GM12864 (cell line): ENCODE measurements around the gene PHF11.
"Not testable (repeated sequence)": the region's sequence is repeated elsewhere in the genome, so short reads cannot be mapped to it uniquely, and the experiment has no call there.

Source experiments
- DNase-seq: peaks from one replicate; pipeline ENCODE4 v3.0.0-alpha.2; 2011; ENCODE audit warnings: low read depth
- H3K4me3 ChIP-seq: 2 replicates; pipeline ENCODE4 v1.5.1; 2011; ENCODE audit warnings: mild to moderate bottlenecking, low read depth, low read length, control low read depth
- CTCF ChIP-seq: IDR thresholded peaks from 2 replicates; pipeline ENCODE4 v1.5.1; 2011; ENCODE audit warnings: low read depth, mild to moderate bottlenecking, moderate library complexity, low read length, control low read depth, inconsistent platforms; ENCODE audit errors: missing control alignments

The PHF11 gene

GRCh38 chr13:49559006-49559405 is 63.3 kb downstream of the PHF11 start:
- TF ChIP-seq CTCF, result no peak
- DNase-seq, result no peak
- no peak overlapping the region for H3K4me3 ChIP-seq

DNA sequence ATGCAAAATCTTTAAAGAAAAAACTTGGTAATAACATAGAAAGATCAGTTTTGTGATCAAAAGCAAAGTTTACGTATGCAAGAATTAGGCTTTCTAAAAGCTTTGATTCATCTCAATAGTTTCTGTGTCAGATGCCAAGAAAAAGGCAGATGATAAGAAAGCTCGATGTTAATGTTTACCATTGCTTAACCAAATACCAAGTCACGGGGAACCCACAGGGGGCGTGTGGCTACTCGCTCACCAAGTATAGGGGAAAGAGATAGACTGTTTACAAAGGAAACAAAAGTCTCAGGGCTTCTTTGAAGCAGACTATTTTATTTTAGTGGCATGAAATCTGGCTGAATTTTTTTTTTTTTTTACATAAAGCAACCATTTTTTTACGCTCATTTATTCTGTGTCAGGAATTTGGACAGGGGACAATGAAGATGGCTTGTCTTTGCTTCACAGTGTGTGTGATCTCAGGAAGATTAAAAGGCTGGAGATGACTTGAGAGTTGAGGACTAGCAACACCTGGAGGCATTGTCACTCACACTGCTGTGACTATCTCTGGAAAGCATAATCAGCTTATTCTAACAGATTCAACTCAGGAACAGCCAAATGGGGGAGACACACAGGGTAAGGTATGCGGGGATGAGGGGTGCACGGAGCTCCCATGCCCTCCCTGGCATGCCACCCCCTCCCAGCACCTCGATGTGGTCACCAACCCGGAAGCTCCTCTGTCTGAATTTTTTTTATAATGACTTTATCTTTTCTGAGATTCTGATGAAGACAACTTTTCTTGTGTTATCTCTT is 64.7 kb downstream of the PHF11 start:
- H3K4me3 ChIP-seq, result no peak overlapping the region
- TF ChIP-seq CTCF, result peak; percentile 7
- DNase-seq, result no peak

DNA sequence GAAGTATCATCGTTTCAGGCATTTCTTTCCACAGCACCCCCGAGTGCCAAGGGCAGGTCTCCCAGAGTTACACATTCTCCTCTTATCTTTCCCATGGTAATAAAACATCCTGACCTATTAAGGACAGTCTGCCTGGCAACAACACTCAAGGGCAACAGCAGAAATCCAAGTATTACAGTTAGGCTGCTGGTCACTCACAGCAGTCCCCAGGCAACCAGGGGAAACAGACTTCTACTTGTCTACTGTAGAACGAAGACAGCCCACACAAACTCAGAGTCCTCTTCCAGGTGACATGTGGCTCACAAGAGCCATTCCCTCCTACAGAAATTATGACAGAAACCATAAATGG is 65.3 kb downstream of the PHF11 start:
- no peak for TF ChIP-seq CTCF
- H3K4me3 ChIP-seq, result no peak overlapping the region
- DNase-seq, result no peak

DNA sequence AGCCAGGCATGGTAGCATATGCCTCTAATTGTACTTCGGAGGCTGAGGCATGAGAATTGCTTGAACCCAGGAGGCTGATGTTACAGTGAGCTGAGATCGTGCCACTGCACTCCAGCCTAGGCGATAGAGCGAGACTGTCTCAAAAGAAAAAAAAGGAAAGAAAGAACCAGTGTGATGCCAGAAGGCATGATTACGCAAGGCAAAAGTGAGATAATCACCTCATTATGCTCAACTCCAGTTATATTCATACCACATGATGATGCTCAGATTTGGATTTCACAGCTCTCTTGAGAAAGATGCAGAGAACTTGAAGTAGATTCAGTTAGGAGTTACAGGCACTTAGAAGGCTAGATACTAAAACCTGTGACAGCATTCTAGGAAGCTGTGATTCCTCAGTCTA is 67.8 kb downstream of the PHF11 start:
- no peak for TF ChIP-seq CTCF
- no peak overlapping the region for H3K4me3 ChIP-seq
- no peak for DNase-seq

GRCh38 chr13:49565461-49565860 is 69.7 kb downstream of the PHF11 start:
- not testable (repeated sequence) for H3K4me3 ChIP-seq, DNase-seq

GRCh38 chr13:49566461-49566860 is 70.7 kb downstream of the PHF11 start:
- no peak for DNase-seq
- no peak for TF ChIP-seq CTCF
- H3K4me3 ChIP-seq, result no peak overlapping the region

DNA sequence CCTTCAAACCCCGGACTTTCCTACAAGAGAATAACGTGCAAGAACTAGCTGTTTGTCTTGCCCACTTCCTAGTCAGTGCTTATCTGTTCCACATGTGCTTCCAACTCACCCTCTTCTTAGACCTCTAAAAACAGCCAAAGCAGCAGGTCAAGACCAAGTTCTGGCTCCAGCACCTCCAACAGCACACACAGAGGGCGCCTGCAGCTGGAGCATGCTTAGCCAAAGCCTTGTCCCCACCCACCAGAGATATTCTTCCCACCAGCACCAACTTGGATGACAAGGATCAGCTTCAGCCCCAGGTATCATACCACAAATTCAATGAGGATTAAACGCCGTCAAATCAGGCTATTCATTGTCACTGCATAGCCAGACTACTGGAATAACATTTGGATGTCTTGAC is 71.7 kb downstream of the PHF11 start:
- no peak for TF ChIP-seq CTCF
- H3K4me3 ChIP-seq, result no peak overlapping the region
- DNase-seq, result no peak
